Stimulated activated CD8-positive, alpha-beta memory T cell treated with anti-CD3 and anti-CD28 coated beads, Interleukin-4, amount 100 ng/mL, for 24 hours (primary cell): ENCODE data around the gene TTC29.
"Not testable (repeated sequence)": the region's sequence is repeated elsewhere in the genome, so short reads cannot be mapped to it uniquely, and the experiment has no call there.

Experiments used
- DNase-seq: peaks from one replicate; pipeline ENCODE4 v3.0.0-alpha.2; 2020; ENCODE audit warnings: low read depth

The TTC29 gene

DNA sequence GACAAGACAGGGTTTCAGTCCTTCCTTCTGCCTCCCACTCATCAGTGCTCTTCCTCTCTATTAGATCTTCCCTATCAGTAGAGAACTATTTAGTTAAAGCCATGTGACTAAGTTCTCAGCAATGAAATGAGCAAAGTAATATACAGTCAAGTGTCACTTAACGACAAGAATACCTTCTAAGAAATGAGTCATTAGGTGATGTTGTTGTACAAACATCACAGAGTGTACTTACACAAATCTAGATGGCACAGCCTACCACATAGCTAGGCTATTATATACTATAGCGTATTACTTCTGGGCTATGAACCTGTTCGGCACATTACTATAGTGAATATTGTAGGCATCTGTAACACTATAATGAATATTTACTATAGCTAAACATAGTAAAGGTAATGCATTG lies 235.7 kb downstream of the TTC29 start:
- no peak for DNase-seq

DNA sequence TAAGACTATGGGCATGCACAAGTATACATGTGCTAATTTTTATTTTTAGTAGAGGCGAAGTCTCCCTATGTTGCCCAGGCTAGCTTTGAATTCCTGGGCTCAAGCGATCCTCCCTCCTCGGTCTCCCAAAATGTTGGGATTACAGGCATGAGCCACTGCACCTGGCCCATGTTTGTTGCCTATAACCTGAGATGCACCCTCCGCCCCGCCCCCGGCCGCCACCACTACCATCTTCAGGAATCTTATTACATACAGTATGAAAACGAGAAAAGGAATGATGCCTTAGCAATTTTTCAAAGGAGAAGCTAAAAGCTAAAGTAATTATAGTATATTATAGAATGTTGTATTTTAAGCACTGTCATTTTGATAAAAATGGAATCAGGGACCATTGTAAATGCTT lies 245.8 kb downstream of the TTC29 start:
- DNase-seq = no peak

DNA sequence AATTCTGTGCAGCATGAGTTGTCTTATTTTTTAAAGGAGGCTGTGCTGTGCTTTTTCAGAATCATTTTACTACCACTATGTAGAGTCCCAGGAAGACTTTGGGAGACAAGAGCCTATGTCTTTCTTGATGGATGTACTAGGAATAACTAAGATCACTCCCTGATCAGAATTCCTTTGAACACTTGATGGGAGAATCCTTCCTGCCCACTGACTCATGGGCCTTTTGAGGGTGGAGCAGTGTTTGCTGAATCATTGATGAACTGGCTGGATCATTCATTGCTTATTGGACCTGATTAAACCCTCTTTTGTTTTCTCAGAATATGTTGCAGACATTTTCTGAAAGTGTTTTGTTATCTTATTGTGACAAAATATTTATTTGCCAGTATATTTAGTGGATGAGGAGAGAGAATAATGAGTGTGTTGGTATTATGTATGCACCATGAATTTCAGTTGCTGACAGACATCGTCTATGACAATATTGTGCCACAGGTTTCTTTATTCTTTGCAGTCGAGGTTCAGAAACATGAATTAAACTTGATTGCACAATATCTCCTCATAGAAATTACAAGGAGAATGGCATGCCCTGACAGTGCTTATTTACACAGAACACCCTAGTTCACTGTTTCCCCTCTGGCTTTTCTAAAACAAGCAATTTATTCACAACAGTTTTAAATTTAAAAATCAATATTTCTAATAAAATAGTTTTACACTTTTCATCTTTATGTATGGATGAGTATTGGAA lies 270.7 kb downstream of the TTC29 start:
- no peak for DNase-seq

DNA sequence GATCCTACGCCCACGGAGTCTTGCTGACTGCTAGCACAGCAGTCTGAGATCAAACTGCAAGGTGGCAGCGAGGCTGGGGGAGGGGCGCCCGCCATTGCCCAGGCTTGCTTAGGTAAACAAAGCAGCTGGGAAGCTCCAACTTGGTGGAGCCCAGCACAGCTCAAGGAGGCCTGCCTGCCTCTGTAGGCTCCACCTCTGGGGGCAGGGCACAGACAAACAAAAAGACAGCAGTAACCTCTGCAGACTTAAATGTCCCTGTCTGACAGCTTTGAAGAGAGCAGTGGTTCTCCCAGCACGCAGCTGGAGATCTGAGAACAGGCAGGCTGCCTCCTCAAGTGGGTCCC lies 281.7 kb downstream of the TTC29 start:
- DNase-seq = not testable (repeated sequence)

DNA sequence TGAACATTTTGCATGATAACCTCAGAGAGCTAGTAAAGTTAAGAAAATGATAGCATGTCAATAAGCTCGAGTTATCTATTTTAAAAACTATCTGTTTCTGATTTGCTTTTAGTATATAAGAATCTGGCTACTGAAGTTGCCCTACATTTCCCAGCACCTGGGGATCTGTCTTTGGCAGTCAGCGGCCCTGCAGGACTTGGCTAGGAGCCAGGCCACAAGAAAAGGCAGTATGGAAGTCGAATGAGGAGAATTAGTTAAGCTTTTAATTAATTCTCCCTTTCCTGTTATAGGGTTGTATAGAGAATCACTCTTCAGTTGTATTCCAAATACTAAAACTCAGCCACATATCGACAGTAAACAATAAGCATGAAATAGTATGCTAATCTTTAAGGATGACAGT lies 284.3 kb downstream of the TTC29 start:
- no peak for DNase-seq
